ENCODE results near the gene PRM2. TPM values are rescaled to one million over a fixed set of nuclear protein-coding genes. Genes with fewer than 3 reads are reported as not detected.

PRM2 gene
- total and polyA plus RNA-seq, 5 donors = not detected

DNA sequence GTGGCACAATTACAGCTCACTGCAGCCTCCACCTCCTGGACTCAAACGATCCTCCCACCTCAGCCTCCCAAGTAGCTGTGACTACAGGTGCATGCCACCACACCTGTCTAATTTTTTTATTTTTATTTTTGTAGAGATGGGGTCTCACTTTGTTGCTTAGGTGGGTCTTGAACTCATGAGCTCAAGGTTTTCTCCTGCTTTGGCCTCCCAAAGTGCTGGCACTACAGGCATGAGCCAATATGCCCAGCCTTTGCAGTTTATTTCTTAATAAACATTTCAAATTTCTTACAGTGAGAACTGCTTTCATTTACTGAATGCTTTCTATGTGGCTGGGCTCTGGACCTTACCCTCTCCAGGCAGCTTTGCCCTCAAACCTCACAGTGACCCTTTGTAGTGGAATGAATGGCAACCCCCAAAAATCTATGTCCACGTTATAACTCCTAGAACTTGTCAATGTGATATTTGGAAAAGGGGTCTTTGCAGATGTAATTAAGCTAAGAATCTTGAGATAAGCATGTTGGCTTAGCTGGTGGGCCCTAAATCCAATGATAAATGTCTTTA, 5.6 kb downstream of the PRM2 start:
- ATAC-seq = no peak
- no peak overlapping the region for H3K27ac ChIP-seq (ENCODE audit: low read length)
- WGBS = 93% methylated on average over 2 of the region's 2 CpGs
- intact Hi-C loops (cut with DNase I) = loop anchor here in 1 of 4 donors (10.0 kb wide), 1 partner anchor 84 kb away; no protein-coding TSS in a partner anchor
- H3K27me3 ChIP-seq (ENCODE audit: control insufficient read depth, insufficient read depth) = no peaks in the 10 kb centered on the region
- H3K9me3 ChIP-seq (ENCODE audit: control insufficient read depth, low read length) = no peaks in the 10 kb centered on the region
- H3K4me3 ChIP-seq (ENCODE audit: low read length) = no peak overlapping the region
- H3K4me1 ChIP-seq (ENCODE audit: control insufficient read depth, insufficient read depth, low read length) = no peaks in the 10 kb centered on the region
- no peak for DNase-seq

- DNase-seq (no peak), ATAC-seq (no peak)
- H3K27ac ChIP-seq (ENCODE audit: low read length) = no peak within 1 kb of the TSS
- WGBS = 94% methylated on average over 11 of the region's 11 CpGs
- intact Hi-C loops (cut with DNase I) = no loop called here
- H3K9me3 ChIP-seq (ENCODE audit: control insufficient read depth, low read length) = no peaks in the 10 kb centered on the region
- no peaks in the 10 kb centered on the region for H3K27me3 ChIP-seq (ENCODE audit: control insufficient read depth, insufficient read depth)
- no peak within 1 kb of the TSS for H3K4me3 ChIP-seq (ENCODE audit: low read length)
- no peaks in the 10 kb centered on the region for H3K4me1 ChIP-seq (ENCODE audit: control insufficient read depth, insufficient read depth, low read length)
These were observed 7.3 kb downstream of the PRM2 start, which contains the start of gene TNP2 for GRCh38 chr16:11268921-11269375. TSS of gene TNP2 (minus strand) at chr16:11269325. CDS start at chr16:11269262, 63 bp downstream.

DNA sequence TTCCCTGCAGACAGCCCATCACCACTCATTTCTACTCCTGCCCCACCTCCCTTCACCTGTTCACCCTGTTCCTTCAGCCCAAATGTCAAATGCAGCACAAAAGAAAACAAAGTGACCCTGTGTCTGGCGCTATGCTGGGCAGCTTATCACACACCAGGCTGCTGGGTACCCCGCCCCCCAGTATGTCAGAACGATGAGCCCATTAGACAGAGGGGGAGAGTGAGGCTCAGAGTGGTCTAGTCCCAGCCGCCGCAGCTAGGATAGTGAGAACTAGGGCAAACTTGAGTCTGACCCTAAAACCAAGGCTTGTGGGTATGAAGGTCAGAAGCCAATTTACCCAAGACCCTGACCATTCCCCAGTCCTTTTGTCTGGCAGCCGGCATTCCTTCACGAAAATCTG, 11.2 kb downstream of the PRM2 start:
- intact Hi-C loops (cut with DNase I) = no loop called here
- no peaks in the 10 kb centered on the region for H3K4me1 ChIP-seq (ENCODE audit: control insufficient read depth, insufficient read depth, low read length)
- H3K4me3 ChIP-seq (ENCODE audit: low read length) = no peak overlapping the region
- WGBS = 84% methylated on average over 7 of the region's 7 CpGs
- ATAC-seq (no peak), DNase-seq (no peak)
- H3K27ac ChIP-seq (ENCODE audit: low read length) = peak overlapping the region; percentile 34
- no peaks in the 10 kb centered on the region for H3K27me3 ChIP-seq (ENCODE audit: control insufficient read depth, insufficient read depth)
- no peaks in the 10 kb centered on the region for H3K9me3 ChIP-seq (ENCODE audit: control insufficient read depth, low read length)

DNA sequence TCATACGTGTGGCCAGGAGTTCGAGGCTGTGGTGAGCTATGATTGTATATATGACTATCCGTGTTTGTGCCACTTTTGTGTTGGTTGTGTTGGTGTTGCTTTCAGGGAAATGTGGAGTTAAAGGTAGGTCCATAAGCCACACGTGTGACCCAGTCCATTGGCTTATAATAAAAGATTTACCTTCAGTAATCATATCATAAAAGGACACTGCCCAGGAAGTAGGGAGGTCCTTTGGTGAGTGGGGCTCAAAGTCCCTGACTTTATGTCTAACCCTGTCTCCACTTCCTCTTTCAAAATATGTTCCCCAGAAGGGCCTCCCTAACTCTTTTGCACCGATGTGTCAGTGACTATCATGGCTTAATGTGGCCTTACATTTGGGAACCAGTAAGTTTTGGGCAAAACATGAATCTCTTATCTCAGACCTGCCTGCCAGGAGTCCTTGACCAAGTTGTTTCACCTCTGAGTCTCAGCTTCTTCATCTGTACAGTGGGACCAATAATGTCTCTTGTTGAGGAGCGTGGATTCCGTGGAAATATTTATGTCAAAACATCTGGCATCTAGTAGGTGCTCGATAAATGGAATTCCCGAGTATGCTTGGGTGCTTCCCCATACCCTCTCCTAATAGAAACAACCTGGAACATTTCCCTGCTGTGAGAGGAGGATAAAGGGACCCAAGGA, 12.0 kb downstream of the PRM2 start:
- Histone ChIP-seq H3K27ac (ENCODE audit: low read length) (no peak overlapping the region), H3K4me3 (ENCODE audit: low read length) (no peak overlapping the region), H3K27me3 (ENCODE audit: control insufficient read depth, insufficient read depth) (no peaks in the 10 kb centered on the region), H3K9me3 (ENCODE audit: control insufficient read depth, low read length) (no peaks in the 10 kb centered on the region), H3K4me1 (ENCODE audit: control insufficient read depth, insufficient read depth, low read length) (no peaks in the 10 kb centered on the region)
- intact Hi-C loops (cut with DNase I) = no loop called here
- WGBS = 84% methylated on average over 9 of the region's 9 CpGs
- ATAC-seq (no peak), DNase-seq (no peak)

DNA sequence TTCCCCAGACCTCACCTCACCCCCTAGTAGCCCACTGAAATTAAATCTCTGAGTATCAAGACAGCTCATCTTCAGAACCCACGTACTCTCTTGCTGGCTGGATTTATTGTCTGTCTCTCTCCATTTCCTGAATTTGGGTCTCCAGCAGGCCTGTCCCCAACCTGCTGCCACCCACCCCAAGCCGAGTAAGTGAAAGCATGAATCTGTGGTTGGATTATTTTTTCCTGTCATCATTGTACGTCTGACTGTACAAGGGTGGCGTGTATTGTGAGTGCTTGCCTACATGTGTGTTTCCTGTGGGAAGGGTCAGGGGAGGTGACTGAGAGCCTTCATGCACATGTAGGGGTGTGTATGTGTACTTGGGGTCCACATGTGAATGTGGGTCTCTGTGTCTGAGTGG, 12.5 kb downstream of the PRM2 start:
- DNase-seq (no peak), ATAC-seq (no peak)
- Histone ChIP-seq H3K27ac (ENCODE audit: low read length) (no peak overlapping the region), H3K4me1 (ENCODE audit: control insufficient read depth, insufficient read depth, low read length) (peaks cover 4% of the 10 kb centered on the region), H3K27me3 (ENCODE audit: control insufficient read depth, insufficient read depth) (no peaks in the 10 kb centered on the region), H3K4me3 (ENCODE audit: low read length) (no peak overlapping the region), H3K9me3 (ENCODE audit: control insufficient read depth, low read length) (no peaks in the 10 kb centered on the region)
- WGBS = 62% methylated on average over 4 of the region's 4 CpGs
- intact Hi-C loops (cut with DNase I) = no loop called here

DNA sequence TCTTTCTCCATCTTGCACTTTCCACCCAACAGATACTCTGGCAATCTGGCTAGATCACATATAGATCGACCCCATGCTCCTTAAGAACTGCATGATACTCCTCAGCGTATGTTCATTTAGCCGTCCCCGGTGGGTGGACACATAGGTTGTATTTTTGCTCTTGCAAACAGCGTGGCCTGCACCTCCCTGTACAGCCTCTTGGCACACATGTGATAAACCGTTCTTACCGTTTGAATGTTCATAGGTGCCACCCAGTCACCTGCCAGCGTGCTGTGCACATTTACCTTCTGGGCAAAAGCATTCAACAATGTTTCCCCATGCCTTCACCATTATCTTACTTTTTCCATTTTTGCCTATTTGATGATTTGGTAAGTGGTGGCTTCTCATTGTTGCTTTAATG, 13.4 kb downstream of the PRM2 start:
- Histone ChIP-seq H3K27me3 (ENCODE audit: control insufficient read depth, insufficient read depth) (no peaks in the 10 kb centered on the region), H3K27ac (ENCODE audit: low read length) (no peak overlapping the region), H3K4me3 (ENCODE audit: low read length) (no peak overlapping the region), H3K4me1 (ENCODE audit: control insufficient read depth, insufficient read depth, low read length) (peaks cover 4% of the 10 kb centered on the region), H3K9me3 (ENCODE audit: control insufficient read depth, low read length) (no peaks in the 10 kb centered on the region)
- intact Hi-C loops (cut with DNase I) = no loop called here
- DNase-seq (no peak), ATAC-seq (no peak)
- WGBS = 90% methylated on average over 8 of the region's 8 CpGs

DNA sequence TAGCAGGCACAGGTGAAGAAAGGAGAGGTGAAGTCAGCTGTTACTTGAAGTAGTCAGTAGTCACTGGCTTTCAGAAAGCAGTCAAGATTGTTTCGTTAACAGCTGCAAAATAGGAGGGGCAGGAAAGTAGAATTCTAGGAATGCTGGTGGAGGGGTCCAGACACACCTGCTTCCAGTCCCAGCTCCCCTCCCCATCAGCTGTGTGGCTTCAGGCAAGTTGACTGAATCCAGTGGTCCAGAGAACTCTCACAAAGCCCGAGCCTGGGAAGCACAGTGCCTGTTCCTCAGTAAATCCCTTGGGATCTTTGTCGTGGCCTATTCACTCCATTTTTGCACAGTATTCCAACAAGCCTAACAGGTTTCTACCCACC, 15.7 kb downstream of the PRM2 start:
- no peak overlapping the region for H3K4me3 ChIP-seq (ENCODE audit: low read length)
- 67% methylated on average over 3 of the region's 3 CpGs for WGBS
- ATAC-seq (no peak), DNase-seq (no peak)
- no peaks in the 10 kb centered on the region for H3K9me3 ChIP-seq (ENCODE audit: control insufficient read depth, low read length)
- H3K4me1 ChIP-seq (ENCODE audit: control insufficient read depth, insufficient read depth, low read length) = peaks cover 4% of the 10 kb centered on the region
- intact Hi-C loops (cut with DNase I) = no loop called here
- H3K27me3 ChIP-seq (ENCODE audit: control insufficient read depth, insufficient read depth) = no peaks in the 10 kb centered on the region
- H3K27ac ChIP-seq (ENCODE audit: low read length) = no peak overlapping the region

GRCh38 chr16:11259655-11260595, 16.4 kb downstream of the PRM2 start:
- no peaks in the 10 kb centered on the region for H3K9me3 ChIP-seq (ENCODE audit: control insufficient read depth, low read length)
- DNase-seq (no peak), ATAC-seq (no peak)
- no peaks in the 10 kb centered on the region for H3K27me3 ChIP-seq (ENCODE audit: control insufficient read depth, insufficient read depth)
- intact Hi-C loops (cut with DNase I) = loop anchor here (5.0 to 10.0 kb wide), 7 partner anchors 97 to 885 kb away; no protein-coding TSS in a partner anchor
- 92% methylated on average over 12 of the region's 12 CpGs for WGBS
- peaks cover 5% of the 10 kb centered on the region for H3K4me1 ChIP-seq (ENCODE audit: control insufficient read depth, insufficient read depth, low read length)
- no peak overlapping the region for H3K27ac ChIP-seq (ENCODE audit: low read length)
- no peak overlapping the region for H3K4me3 ChIP-seq (ENCODE audit: low read length)

- DNase-seq = peak; percentile 67 to 82 (median 80)
- intact Hi-C loops (cut with DNase I) = loop anchor here (5.0 to 10.0 kb wide), 7 partner anchors 98 to 886 kb away; no protein-coding TSS in a partner anchor
- Histone ChIP-seq H3K27ac (ENCODE audit: low read length) (peak overlapping the region; percentile 49), H3K27me3 (ENCODE audit: control insufficient read depth, insufficient read depth) (no peaks in the 10 kb centered on the region), H3K9me3 (ENCODE audit: control insufficient read depth, low read length) (no peaks in the 10 kb centered on the region), H3K4me3 (ENCODE audit: low read length) (no peak overlapping the region), H3K4me1 (ENCODE audit: control insufficient read depth, insufficient read depth, low read length) (peaks cover 10% of the 10 kb centered on the region)
- ATAC-seq = no peak
- WGBS = 34% methylated on average over 15 of the region's 15 CpGs
These were observed 17.5 kb downstream of the PRM2 start for GRCh38 chr16:11258553-11259492.

Measured in right cardiac atrium (tissue), 5 donors.